ENCODE results near the gene LOC101059915.
"Not testable (repeated sequence)": the region's sequence is repeated elsewhere in the genome, so short reads cannot be mapped to it uniquely, and the experiment has no call there.

The LOC101059915 gene

GRCh38 chrX:71676068-71676795 lies 8.9 kb downstream of the LOC101059915 start:
- DNase-seq = not testable (repeated sequence)

- not testable (repeated sequence) for DNase-seq
Measured at GRCh38 chrX:71677195-71677594, 9.8 kb downstream of the LOC101059915 start.

GRCh38 chrX:71679575-71680207 lies 12.3 kb downstream of the LOC101059915 start:
- no peak for DNase-seq

GRCh38 chrX:71696641-71697465 lies 29.5 kb downstream of the LOC101059915 start:
- DNase-seq = not testable (repeated sequence)

- DNase-seq = not testable (repeated sequence)
Measured at GRCh38 chrX:71697466-71698298, 30.3 kb downstream of the LOC101059915 start.

GRCh38 chrX:71698299-71699022 lies 31.1 kb downstream of the LOC101059915 start:
- not testable (repeated sequence) for DNase-seq

GRCh38 chrX:71699023-71699344 lies 31.6 kb downstream of the LOC101059915 start:
- not testable (repeated sequence) for DNase-seq

GRCh38 chrX:71702853-71703252 lies 35.5 kb downstream of the LOC101059915 start:
- DNase-seq = not testable (repeated sequence)

- not testable (repeated sequence) for DNase-seq
Measured at GRCh38 chrX:71714064-71714463, 46.7 kb downstream of the LOC101059915 start.

- not testable (repeated sequence) for DNase-seq
Measured at GRCh38 chrX:71715551-71715950, 48.2 kb downstream of the LOC101059915 start.

- DNase-seq = not testable (repeated sequence)
Measured at GRCh38 chrX:71716323-71716722, 49.0 kb downstream of the LOC101059915 start.

- not testable (repeated sequence) for DNase-seq
Measured at GRCh38 chrX:71718185-71718584, 50.8 kb downstream of the LOC101059915 start, which contains the start of gene CXorf49. TSS of gene CXorf49 (minus strand) at chrX:71718285. CDS start at chrX:71718151, 134 bp downstream.

GRCh38 chrX:71719195-71719594 lies 51.8 kb downstream of the LOC101059915 start:
- not testable (repeated sequence) for DNase-seq

- not testable (repeated sequence) for DNase-seq
Measured at GRCh38 chrX:71720289-71720886, 53.0 kb downstream of the LOC101059915 start.

Measured in activated CD4-positive, alpha-beta T cell treated with anti-CD3 and anti-CD28 coated beads for 4 hours (primary cell).